Ishikawa (cell line): ENCODE measurements around the gene DHX8.

ENCODE experiments used
- EP300 ChIP-seq: IDR thresholded peaks from 2 replicates; pipeline ENCODE4 v1.6.1; 2012; ENCODE audit warnings: borderline replicate concordance
- TAF1 ChIP-seq: IDR thresholded peaks from 2 replicates; pipeline ENCODE4 v1.6.1; 2012; ENCODE audit warnings: low read depth, mild to moderate bottlenecking
- ZBTB7A ChIP-seq: IDR thresholded peaks from 2 replicates; pipeline ENCODE4 v1.6.1; 2012; ENCODE audit warnings: low read depth

DNA sequence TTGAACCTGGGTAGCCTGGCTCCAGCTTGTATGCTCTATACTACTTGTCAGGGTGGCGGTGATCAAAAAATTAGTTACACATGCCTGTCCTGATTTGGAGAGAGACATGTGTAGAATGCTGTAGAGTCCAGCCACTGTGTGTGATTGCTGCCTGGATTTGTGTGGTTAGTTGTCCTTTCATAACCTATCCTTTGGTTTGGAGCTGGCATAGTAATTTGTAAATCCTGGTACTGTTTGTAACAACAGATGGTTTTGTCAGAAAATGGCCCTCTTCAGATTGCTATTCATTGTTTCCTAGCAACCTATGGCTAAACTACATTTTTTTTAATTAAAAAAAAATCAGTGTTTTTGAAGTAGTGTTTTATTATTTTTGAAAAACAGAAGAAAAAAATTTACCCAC, 31.9 kb downstream of the DHX8 start:
- TF ChIP-seq ZBTB7A (no peak), EP300 (no peak), TAF1 (no peak)
